ENCODE data around the gene AKT3. TPM values are rescaled to one million over a fixed set of nuclear protein-coding genes. Genes with fewer than 3 reads are reported as not detected.
"Not testable (repeated sequence)": the region's sequence is repeated elsewhere in the genome, so short reads cannot be mapped to it uniquely, and the experiment has no call there.

Gene AKT3
- total and polyA plus RNA-seq, 3 donors from 2014 or later, result 32.3 to 70.9 (median 61.8) TPM

DNA sequence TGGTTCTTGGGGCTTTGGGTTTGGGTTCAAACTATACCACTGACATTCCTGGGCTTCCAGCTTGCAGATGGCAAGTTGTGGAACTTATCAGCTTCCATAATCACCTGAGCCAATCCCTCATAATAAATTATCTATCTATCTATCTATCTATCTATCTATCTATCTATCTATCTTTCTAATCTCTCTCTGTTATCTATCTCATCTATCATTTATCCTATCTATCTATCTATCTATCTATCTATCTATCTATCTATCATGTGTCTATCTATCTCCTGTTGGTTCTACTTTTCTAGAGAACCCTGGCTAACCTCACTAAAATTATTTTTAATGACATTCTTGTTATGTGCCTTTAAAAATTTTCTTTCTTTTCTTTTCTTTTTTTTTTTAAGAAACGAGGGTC is 35.8 kb upstream of the AKT3 start:
- Histone ChIP-seq H3K27me3 (no peaks in the 10 kb centered on the region), H3K9me3 (no peaks in the 10 kb centered on the region), H3K27ac (no peak overlapping the region), H3K4me1 (no peaks in the 10 kb centered on the region), H3K4me3 (no peak overlapping the region), H3K36me3 (ENCODE audit: low read depth, missing control alignments) (no peaks in the 10 kb centered on the region)
- TF ChIP-seq, protein P1, sequence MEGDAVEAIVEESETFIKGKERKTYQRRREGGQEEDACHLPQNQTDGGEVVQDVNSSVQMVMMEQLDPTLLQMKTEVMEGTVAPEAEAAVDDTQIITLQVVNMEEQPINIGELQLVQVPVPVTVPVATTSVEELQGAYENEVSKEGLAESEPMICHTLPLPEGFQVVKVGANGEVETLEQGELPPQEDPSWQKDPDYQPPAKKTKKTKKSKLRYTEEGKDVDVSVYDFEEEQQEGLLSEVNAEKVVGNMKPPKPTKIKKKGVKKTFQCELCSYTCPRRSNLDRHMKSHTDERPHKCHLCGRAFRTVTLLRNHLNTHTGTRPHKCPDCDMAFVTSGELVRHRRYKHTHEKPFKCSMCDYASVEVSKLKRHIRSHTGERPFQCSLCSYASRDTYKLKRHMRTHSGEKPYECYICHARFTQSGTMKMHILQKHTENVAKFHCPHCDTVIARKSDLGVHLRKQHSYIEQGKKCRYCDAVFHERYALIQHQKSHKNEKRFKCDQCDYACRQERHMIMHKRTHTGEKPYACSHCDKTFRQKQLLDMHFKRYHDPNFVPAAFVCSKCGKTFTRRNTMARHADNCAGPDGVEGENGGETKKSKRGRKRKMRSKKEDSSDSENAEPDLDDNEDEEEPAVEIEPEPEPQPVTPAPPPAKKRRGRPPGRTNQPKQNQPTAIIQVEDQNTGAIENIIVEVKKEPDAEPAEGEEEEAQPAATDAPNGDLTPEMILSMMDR (IDR thresholded peaks at IDR 0.05), result no peak
- TF ChIP-seq POLR2A (IDR thresholded peaks at IDR 0.05), result no peak
- intact Hi-C loops (cut with DNase I; ENCODE audit: low total_unique reads), result no loop called here
- no peak for DNase-seq
- 53 to 55% methylated on average over 1 of the region's 1 CpG for WGBS, 2 donors

DNA sequence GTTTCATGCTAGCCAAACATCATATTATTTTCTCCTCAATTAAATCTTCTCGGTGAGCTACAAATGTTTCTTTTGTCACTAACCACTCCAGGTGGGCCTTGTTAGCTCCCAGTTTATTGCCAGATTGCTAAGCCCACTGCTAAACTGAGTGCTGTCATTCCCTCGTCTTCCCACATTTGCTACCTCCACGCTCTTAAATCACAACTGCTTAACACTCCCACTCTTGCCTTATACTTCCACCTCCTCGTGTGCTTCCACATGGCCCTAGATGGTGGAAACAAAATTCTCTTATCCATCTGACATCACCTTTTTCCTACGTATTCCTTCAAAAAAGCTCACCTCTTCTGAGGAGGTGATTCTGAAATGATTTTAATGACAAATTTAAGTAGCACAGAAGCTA is 34.6 kb upstream of the AKT3 start:
- no peaks in the 10 kb centered on the region for H3K9me3 ChIP-seq
- intact Hi-C loops (cut with DNase I; ENCODE audit: low total_unique reads), result no loop called here
- no peaks in the 10 kb centered on the region for H3K27me3 ChIP-seq
- no peak overlapping the region for H3K4me3 ChIP-seq
- no peaks in the 10 kb centered on the region for H3K4me1 ChIP-seq
- H3K27ac ChIP-seq, result no peak overlapping the region
- TF ChIP-seq, protein P1 (IDR thresholded peaks at IDR 0.05), result no peak
- no peak for TF ChIP-seq POLR2A (IDR thresholded peaks at IDR 0.05)
- H3K36me3 ChIP-seq (ENCODE audit: low read depth, missing control alignments), result no peaks in the 10 kb centered on the region
- WGBS, 2 donors, result 67% methylated on average over 5 of the region's 5 CpGs
- no peak for DNase-seq

DNA sequence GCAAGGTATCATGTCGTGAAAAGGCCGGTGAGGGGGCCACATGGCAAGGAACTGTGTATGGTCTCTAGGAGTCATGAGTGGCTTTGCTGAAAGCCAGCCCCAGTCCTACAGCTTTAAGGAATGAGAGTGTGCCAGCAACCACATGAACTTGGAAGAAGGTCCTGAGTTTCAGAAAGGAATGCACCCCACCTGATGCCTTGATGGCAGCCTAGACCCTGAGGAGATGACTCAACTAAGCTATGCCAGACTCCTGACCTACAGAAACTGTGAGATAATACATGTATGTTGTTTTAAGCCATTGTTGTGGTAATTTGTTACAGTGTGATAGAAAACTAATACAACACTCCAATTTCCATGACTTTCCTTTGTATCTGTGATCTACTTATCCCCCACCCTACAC is 33.5 kb upstream of the AKT3 start:
- no peak overlapping the region for H3K4me3 ChIP-seq
- WGBS, 2 donors, result 92 to 94% methylated on average over 2 of the region's 2 CpGs
- TF ChIP-seq, protein P1 (IDR thresholded peaks at IDR 0.05), result no peak
- TF ChIP-seq POLR2A (IDR thresholded peaks at IDR 0.05), result no peak
- H3K9me3 ChIP-seq, result no peaks in the 10 kb centered on the region
- H3K27ac ChIP-seq, result no peak overlapping the region
- no peaks in the 10 kb centered on the region for H3K27me3 ChIP-seq
- H3K4me1 ChIP-seq, result no peaks in the 10 kb centered on the region
- intact Hi-C loops (cut with DNase I; ENCODE audit: low total_unique reads), result no loop called here
- DNase-seq, result no peak
- no peaks in the 10 kb centered on the region for H3K36me3 ChIP-seq (ENCODE audit: low read depth, missing control alignments)

DNA sequence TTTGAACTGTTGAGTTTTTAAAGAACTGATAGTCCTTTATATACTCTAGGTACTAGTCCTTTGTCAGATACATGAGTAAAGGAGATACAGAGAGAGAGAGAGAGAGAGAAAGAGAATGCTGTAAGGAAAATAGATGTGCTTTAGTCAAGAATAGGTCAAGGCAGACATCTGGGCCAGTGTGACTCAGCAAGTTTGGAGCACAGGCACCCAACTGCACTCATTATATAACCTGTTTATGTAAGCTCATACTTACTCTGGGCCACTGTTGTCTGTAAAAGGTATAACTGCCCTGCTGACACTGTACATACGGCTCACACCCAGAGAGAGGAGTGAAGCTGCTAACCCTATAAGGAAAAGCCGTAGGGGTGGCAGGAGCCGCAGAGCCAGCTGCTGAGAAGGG is 32.2 kb upstream of the AKT3 start:
- no peaks in the 10 kb centered on the region for H3K4me1 ChIP-seq
- no peak for DNase-seq
- H3K4me3 ChIP-seq, result no peak overlapping the region
- no peaks in the 10 kb centered on the region for H3K27me3 ChIP-seq
- intact Hi-C loops (cut with DNase I; ENCODE audit: low total_unique reads), result no loop called here
- WGBS, 2 donors, result 88 to 94% methylated on average over 3 of the region's 3 CpGs
- H3K9me3 ChIP-seq, result no peaks in the 10 kb centered on the region
- no peaks in the 10 kb centered on the region for H3K36me3 ChIP-seq (ENCODE audit: low read depth, missing control alignments)
- TF ChIP-seq, protein P1 (IDR thresholded peaks at IDR 0.05), result no peak
- TF ChIP-seq POLR2A (IDR thresholded peaks at IDR 0.05), result no peak
- no peak overlapping the region for H3K27ac ChIP-seq

DNA sequence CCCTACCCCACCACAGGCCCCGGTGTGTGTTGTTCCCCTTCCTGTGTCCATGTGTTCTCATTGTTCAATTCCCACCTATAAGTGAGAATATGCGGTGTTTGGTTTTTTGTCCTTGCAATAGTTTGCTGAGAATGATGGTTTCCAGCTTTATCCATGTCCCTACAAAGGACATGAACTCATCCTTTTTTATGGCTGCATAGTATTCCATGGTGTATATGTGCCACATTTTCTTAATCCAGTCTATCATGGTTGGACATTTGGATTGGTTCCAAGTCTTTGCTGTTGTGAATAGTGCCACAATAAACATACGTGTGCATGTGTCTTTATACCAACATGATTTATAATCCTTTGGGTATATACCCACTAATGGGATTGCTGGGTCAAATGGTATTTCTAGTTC is 27.0 kb upstream of the AKT3 start:
- H3K4me3 ChIP-seq; H3K4me1 ChIP-seq; H3K36me3 ChIP-seq (ENCODE audit: low read depth, missing control alignments); H3K27me3 ChIP-seq; DNase-seq; H3K9me3 ChIP-seq; H3K27ac ChIP-seq; intact Hi-C loops (cut with DNase I; ENCODE audit: low total_unique reads): not testable (repeated sequence)
- 96 to 100% methylated on average over 3 of the region's 3 CpGs for WGBS, 2 donors
